ENCODE results near the gene LPP.

The LPP gene

DNA sequence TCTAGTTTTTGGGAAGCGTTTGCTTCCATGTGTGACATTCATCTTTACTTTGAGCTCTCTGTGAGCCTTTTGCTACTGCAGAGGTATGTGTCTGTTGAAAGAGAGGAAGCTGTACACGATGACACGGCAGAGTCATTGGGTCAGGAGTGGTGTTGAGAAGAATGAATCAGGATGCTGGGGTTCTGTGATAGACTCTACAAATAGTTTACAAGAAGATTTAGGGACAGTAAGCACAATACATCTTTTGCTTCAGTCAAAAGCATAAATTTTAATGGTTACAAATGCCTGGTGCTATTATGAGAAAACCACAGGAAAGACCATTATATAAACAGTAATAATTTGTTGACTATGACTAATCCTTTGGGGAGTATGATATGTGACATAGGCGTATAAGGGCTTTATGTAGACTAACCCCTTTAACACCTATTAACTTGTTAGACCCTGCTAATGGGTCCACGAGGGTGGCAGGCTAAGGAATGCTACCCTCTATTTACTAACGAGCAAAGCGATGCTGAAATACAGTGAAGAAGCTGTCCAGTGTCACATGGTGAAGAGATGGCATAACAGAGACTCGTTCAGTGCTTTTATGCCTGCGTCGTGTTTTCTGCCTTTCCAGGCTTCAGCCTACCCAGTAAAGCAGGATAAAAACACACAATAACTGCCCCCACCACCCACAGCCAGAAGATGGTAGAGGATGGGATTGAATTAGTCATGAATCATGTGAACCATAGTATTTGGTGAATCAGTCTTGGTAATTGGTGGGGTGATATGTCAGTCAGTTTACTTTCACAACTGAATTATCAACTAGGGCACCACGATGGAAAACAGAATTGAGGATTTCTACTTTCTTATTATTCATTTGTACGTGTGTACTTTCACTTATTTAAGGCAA, 118.8 kb downstream of the LPP start:
- DNase-seq (ENCODE audit: low spot score), result no peak

- no peak for DNase-seq (ENCODE audit: low spot score)
Observed at GRCh38 chr3:188274249-188274915, 120.4 kb downstream of the LPP start.

GRCh38 chr3:188276375-188276774, 122.4 kb downstream of the LPP start:
- no peak for DNase-seq (ENCODE audit: low spot score)

GRCh38 chr3:188278717-188279324, 124.9 kb downstream of the LPP start:
- DNase-seq (ENCODE audit: low spot score), result no peak

GRCh38 chr3:188279502-188280335, 125.8 kb downstream of the LPP start:
- no peak for DNase-seq (ENCODE audit: low spot score)

DNA sequence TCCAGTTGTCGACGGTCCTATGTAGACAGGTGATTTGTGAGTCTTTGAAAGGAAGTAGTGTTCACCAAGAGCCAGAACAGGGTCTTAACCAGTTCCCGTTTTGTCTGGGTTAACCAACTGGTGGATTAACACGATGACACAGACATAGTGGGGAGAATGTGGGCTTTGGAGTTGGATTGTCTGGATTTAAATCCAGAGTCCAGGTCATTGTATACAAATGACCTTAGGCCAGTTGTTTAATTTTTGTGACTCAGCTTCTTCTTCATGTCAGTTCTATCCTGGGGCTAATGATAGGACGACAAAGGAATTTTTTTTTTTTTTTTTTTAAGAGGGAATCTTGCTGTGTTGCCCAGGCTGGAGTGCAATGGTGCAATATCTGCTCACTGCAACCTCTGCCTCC, 126.7 kb downstream of the LPP start:
- no peak for DNase-seq (ENCODE audit: low spot score)

- DNase-seq (ENCODE audit: low spot score), result no peak
Observed at GRCh38 chr3:188282871-188283270, 128.9 kb downstream of the LPP start.

DNA sequence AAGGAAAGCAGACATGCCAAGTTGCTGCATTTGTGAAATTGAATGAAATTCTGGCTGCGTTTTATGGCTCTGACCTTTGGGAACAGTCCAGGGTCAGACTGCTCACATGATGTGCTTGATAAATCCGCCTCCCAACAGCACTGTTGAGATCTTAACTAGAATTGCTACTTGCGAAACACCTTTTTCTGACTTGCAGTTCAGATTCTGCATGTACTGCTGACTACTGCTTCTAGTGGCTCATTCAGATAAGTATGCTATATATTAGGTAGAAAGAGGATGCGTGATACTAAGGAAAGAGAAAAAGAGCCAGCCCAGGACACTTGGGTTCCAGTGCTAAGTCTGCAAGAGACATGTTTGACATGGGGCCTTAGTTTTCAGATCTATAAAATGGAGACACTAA, 129.4 kb downstream of the LPP start:
- DNase-seq (ENCODE audit: low spot score), result no peak

DNA sequence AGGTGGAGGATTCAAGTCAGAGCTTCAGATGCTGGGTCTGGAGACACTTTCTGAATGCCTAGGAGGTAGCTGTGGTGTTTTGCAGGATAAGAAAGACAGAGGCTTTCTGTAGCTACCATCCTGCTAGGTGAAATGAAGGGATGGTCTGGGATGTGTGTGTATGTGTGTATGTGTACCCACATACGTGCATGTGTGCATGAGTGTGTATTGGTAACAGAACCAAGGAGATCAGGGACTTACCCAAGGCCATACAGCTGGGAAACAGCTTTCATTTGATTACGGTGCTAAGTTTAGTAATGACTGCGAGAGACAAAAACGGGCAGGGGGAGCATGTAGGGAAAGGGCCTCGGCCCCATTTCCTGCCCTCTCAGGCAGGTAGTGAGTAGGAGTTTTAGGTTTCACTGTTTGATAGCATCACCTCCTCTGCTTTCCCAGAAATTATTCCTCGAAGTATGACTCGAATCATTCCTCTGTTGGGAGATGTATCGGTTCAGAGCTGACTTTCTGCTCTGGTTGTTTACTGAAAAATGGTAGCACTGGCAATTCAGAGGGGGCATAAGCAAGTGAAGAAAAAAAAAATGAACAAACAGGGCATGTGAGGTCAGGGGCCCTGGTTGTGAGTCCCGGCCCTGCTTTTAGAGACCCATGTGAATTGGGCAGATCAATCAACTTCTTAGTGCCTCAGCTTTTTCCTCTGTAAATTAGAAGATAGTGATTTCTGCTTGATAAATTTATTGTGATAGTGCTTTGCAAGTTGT, 130.7 kb downstream of the LPP start:
- no peak for DNase-seq (ENCODE audit: low spot score)

DNA sequence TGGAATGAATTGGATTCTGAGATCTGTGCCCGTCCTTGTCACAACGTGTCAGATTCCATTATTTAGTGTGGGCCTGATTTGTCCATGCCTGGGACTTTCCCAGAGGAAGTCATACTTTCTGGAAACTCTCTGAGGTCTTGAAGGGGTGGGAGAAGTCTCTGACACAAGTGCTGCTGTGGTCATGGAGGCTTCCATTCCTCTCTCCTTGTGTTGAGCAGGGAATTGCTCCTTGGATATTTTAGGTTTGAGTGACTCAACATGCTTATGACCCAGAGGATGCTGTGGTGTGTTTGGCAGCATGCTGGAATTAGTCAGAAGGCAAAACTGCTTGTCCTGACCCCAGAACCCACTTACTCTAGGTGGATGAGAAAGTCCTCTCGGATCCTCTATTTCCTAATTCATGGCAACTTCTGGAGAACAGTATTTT, 132.1 kb downstream of the LPP start:
- no peak for DNase-seq (ENCODE audit: low spot score)

GRCh38 chr3:188287339-188287738, 133.4 kb downstream of the LPP start:
- DNase-seq (ENCODE audit: low spot score), result no peak

DNA sequence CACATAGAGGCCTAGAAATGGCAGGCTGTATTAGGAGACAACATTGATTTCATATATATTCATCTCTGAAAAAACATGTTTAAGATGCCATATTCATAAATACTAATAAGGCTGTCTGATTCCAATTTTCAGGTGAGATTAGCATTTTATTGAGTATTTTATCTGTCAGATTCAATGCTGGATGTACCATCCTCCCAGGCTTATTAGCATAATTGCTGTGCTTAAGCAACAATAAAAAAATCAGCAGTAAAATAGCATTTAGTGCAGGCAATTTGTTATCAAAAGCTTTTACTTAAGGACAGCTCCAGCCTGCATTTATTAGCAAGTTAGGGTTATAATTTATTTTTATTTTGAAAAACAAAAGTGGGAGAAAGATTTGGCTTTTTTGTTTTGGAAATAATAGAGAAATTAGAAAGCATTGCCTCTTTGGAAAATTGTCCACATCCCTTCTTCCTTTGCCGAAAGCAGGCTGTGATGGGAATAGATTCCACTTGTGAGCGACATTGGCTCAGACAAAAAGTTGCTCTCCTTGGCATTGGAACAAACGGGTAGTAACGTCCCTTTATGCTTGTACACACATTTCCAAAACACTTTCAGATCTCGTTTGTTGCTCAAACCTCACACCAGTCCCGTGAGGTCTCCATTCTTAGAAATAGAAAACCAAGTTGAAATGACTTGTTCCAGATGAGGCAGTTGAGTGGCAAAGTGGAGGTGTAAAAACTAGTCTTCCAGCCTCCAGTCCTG, 134.0 kb downstream of the LPP start:
- no peak for DNase-seq (ENCODE audit: low spot score)

GRCh38 chr3:188292251-188292650, 138.3 kb downstream of the LPP start:
- no peak for DNase-seq (ENCODE audit: low spot score)

- no peak for DNase-seq (ENCODE audit: low spot score)
Observed at GRCh38 chr3:188292827-188293226, 138.9 kb downstream of the LPP start.

DNA sequence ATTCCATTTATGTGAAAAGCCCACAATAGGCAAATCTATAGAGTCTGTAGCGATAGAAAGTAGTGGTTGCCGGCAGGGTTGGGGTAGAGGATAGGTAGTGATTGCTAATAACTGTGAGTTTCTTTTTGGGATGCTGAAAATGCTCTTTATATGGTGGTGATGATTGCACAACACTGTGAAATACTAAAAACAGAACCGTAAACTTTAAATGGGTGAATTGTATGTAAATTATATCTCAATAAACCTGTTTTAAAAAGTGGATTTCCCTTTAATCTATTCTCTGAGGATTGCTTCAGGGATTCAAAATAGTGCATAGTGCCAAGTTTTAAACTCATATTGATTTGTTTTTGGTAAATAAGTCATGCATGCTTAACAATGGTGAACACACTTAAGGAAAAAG, 140.2 kb downstream of the LPP start:
- DNase-seq (ENCODE audit: low spot score), result no peak

- DNase-seq (ENCODE audit: low spot score), result no peak
Observed at GRCh38 chr3:188294823-188295487, 141.0 kb downstream of the LPP start.

DNA sequence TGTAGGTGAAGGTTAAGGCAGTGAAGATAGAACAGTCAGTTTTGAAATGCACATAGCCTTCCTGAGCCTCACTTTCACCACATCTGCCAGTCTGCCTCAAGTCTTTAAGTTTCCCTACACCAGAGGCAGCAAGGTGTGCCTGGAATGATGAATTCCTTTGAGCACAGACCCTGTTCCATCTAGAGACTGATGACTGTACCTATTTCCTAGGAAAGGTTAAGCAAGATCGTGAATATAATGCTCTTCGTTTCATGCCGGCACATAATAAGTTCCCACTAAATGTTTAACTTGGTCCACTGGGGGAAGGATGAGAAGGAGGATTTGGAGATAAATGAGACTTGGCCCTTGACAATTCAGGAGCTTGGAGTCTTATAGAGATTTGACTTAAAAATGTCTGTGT, 141.9 kb downstream of the LPP start:
- no peak for DNase-seq (ENCODE audit: low spot score)

GRCh38 chr3:188296761-188297612, 143.0 kb downstream of the LPP start:
- no peak for DNase-seq (ENCODE audit: low spot score)

- no peak for DNase-seq (ENCODE audit: low spot score)
Observed at GRCh38 chr3:188298585-188298984, 144.6 kb downstream of the LPP start.

Measured in putamen (tissue), 1 donor.